Endodermal cell (in vitro differentiated cells): ENCODE measurements around the gene NUP214. TPM values are rescaled to one million over a fixed set of nuclear protein-coding genes. Genes with fewer than 3 reads are reported as not detected.

Source experiments
- DNase-seq: peaks from one replicate; pipeline ENCODE4 v3.0.0-alpha.2; 2017
- H3K27ac ChIP-seq: 2 replicates; pipeline ENCODE4 v1.5.1; 2013; ENCODE audit warnings: mild to moderate bottlenecking, low read depth, low read length, moderate library complexity
- H3K27me3 ChIP-seq: 2 replicates; pipeline ENCODE4 v1.6.1; 2013; ENCODE audit warnings: mild to moderate bottlenecking, low read length, moderate library complexity; ENCODE audit not compliant: insufficient read depth, control insufficient read depth, poor library complexity, severe bottlenecking
- H3K36me3 ChIP-seq: 2 replicates; pipeline ENCODE4 v1.7.0; 2013; ENCODE audit warnings: mild to moderate bottlenecking, low read length, moderate library complexity; ENCODE audit not compliant: control insufficient read depth, insufficient read depth
- H3K4me1 ChIP-seq: one replicate; pipeline ENCODE4 v1.7.0; 2013; ENCODE audit warnings: low read length; ENCODE audit not compliant: control insufficient read depth, insufficient read depth
- H3K4me3 ChIP-seq: 2 replicates; pipeline ENCODE4 v1.5.1; 2013; ENCODE audit warnings: mild to moderate bottlenecking, low read length, moderate library complexity
- H3K9ac ChIP-seq: 2 replicates; pipeline ENCODE4 v1.6.1; 2013; ENCODE audit warnings: mild to moderate bottlenecking, low read length, moderate library complexity; ENCODE audit not compliant: poor library complexity, severe bottlenecking; ENCODE audit errors: extremely low read depth
- H3K9me3 ChIP-seq: 2 replicates; pipeline ENCODE4 v1.6.1; 2013; ENCODE audit warnings: mild to moderate bottlenecking, low read length, moderate library complexity; ENCODE audit not compliant: control insufficient read depth
- H3K27ac Mint-ChIP-seq: 2 replicates; pipeline ENCODE4 v1.8.0; 2020; ENCODE audit warnings: mixed read lengths
- H3K27me3 Mint-ChIP-seq: 2 replicates; pipeline ENCODE4 v1.8.0; 2021; ENCODE audit warnings: mild to moderate bottlenecking, mixed read lengths; ENCODE audit not compliant: insufficient read depth
- H3K36me3 Mint-ChIP-seq: 2 replicates; pipeline ENCODE4 v1.8.0; 2020; ENCODE audit warnings: low read depth, mixed read lengths
- H3K4me1 Mint-ChIP-seq: 2 replicates; pipeline ENCODE4 v1.8.0; 2020; ENCODE audit warnings: mixed read lengths
- H3K4me3 Mint-ChIP-seq: 2 replicates; pipeline ENCODE4 v1.8.0; 2020; ENCODE audit warnings: mild to moderate bottlenecking, moderate library complexity, mixed read lengths
- H3K9me3 Mint-ChIP-seq: 2 replicates; pipeline ENCODE4 v1.8.0; 2020; ENCODE audit warnings: mild to moderate bottlenecking, mixed read lengths
- CTCF ChIP-seq: fragments of 200-600 bp; sonication (generic); conservative IDR thresholded peaks from 2 replicates; pipeline ENCODE4 v1.5.0; 2021; ENCODE audit warnings: antibody characterized with exemption, mild to moderate bottlenecking
- WGBS, 2 experiments: methylation state at CpG; one replicate each; pipeline versions ENCODE4 v1.1.5 to v1.1.7; 2013; ENCODE audit warnings: missing lambda C conversion rate in 2 of 2, mixed read lengths in 1 of 2; ENCODE audit not compliant: insufficient coverage in 1 of 2, insufficient read length in 1 of 2; 5-methylcytosine and 5-hydroxymethylcytosine counted together
- total RNA-seq, 2 donors: library from RNA; stranded (reverse); fragmentation: NEBNext Ultra II Directional in 1 of 2; extraction: Animal tissue kit (Norgen Biotek cat#: 25700) in 1 of 2; gene quantifications; 2 replicates in 1 of 2; 3 replicates in 1 of 2; pipeline ENCODE4 v1.2.1, GENCODE V29; 2021

NUP214 gene
- total RNA-seq, 2 donors from 2014 or later: 56.7 to 59.9 TPM

GRCh38 chr9:131277287-131277909 lies 152.0 kb downstream of the NUP214 start:
- Histone ChIP-seq H3K4me3 (peak overlapping the region; percentile 60), H3K9me3 (no peaks in the 10 kb centered on the region), H3K27ac (no peak overlapping the region), H3K4me1 (no peaks in the 10 kb centered on the region), H3K27me3 (peaks cover 35% of the 10 kb centered on the region), H3K36me3 (no peaks in the 10 kb centered on the region), H3K9ac (no peak overlapping the region)
- H3K36me3 Mint-ChIP-seq: no peaks in the 10 kb centered on the region
- peaks cover 17% of the 10 kb centered on the region for H3K4me1 Mint-ChIP-seq
- no peak for TF ChIP-seq CTCF
- no peaks in the 10 kb centered on the region for H3K9me3 Mint-ChIP-seq
- peak overlapping the region; percentile 55 for H3K4me3 Mint-ChIP-seq
- no peak for DNase-seq
- WGBS, 2 experiments: 0% methylated on average over 12 to 78 of the region's 78 CpGs
- peaks cover 44% of the 10 kb centered on the region for H3K27me3 Mint-ChIP-seq
- H3K27ac Mint-ChIP-seq: no peak overlapping the region

- Histone ChIP-seq H3K27ac (no peak overlapping the region), H3K4me3 (no peak overlapping the region), H3K4me1 (no peaks in the 10 kb centered on the region), H3K27me3 (peaks cover 37% of the 10 kb centered on the region), H3K9me3 (no peaks in the 10 kb centered on the region), H3K36me3 (no peaks in the 10 kb centered on the region), H3K9ac (no peak overlapping the region)
- DNase-seq: peak; percentile 95
- H3K27me3 Mint-ChIP-seq: peaks cover 47% of the 10 kb centered on the region
- no peak overlapping the region for H3K27ac Mint-ChIP-seq
- H3K4me1 Mint-ChIP-seq: peaks cover 17% of the 10 kb centered on the region
- TF ChIP-seq CTCF: no peak
- H3K36me3 Mint-ChIP-seq: no peaks in the 10 kb centered on the region
- peak overlapping the region; percentile 55 for H3K4me3 Mint-ChIP-seq
- no peaks in the 10 kb centered on the region for H3K9me3 Mint-ChIP-seq
- WGBS, 2 experiments: 13 to 41% methylated on average over 9 to 59 of the region's 59 CpGs
Observed at GRCh38 chr9:131277910-131278701, 152.7 kb downstream of the NUP214 start.

- Histone ChIP-seq H3K9ac (no peak overlapping the region), H3K9me3 (no peaks in the 10 kb centered on the region), H3K27ac (no peak overlapping the region), H3K4me1 (no peaks in the 10 kb centered on the region), H3K36me3 (no peaks in the 10 kb centered on the region), H3K27me3 (peaks cover 37% of the 10 kb centered on the region), H3K4me3 (no peak overlapping the region)
- H3K4me3 Mint-ChIP-seq: no peak overlapping the region
- WGBS, 2 experiments: 81 to 84% methylated on average over 5 to 10 of the region's 10 CpGs
- H3K9me3 Mint-ChIP-seq: no peaks in the 10 kb centered on the region
- H3K36me3 Mint-ChIP-seq: no peaks in the 10 kb centered on the region
- peaks cover 17% of the 10 kb centered on the region for H3K4me1 Mint-ChIP-seq
- no peak for DNase-seq
- no peak for TF ChIP-seq CTCF
- H3K27me3 Mint-ChIP-seq: peaks cover 53% of the 10 kb centered on the region
- no peak overlapping the region for H3K27ac Mint-ChIP-seq
Observed at GRCh38 chr9:131278702-131279111, 153.3 kb downstream of the NUP214 start.
